Esophagus squamous epithelium (tissue), 4 donors: Measurements from ENCODE around the gene A2ML1.

Experiments used
- CTCF ChIP-seq, 6 experiments: fragments of 450-650 bp in 4 of 6; fragments of 200-600 bp in 2 of 6; sonication (generic) in 2 of 6; IDR thresholded peaks; one replicate each; pipeline ENCODE4 v1.5.1; 2016 to 2019; ENCODE audit warnings: antibody characterized with exemption in 6 of 6, mild to moderate bottlenecking in 4 of 6, moderate library complexity in 4 of 6
- POLR2A ChIP-seq, 4 donors: fragments of 450-650 bp; IDR thresholded peaks; one replicate each; pipeline ENCODE4 v1.6.1; 2017; ENCODE audit warnings: antibody characterized with exemption in 4 of 4, mild to moderate bottlenecking in 4 of 4, moderate library complexity in 3 of 4

- TF ChIP-seq CTCF (IDR thresholded peaks at IDR 0.05) (peak in 5 of 6 experiments; percentile 59 to 80 (median 66)), POLR2A (IDR thresholded peaks at IDR 0.05) (no peak)
These were observed 1.3 kb downstream of the A2ML1 start for GRCh38 chr12:8823565-8824300.
